Endothelial cell (in vitro differentiated cells): ENCODE data around the gene KLHL24. TPM values are rescaled to one million over a fixed set of nuclear protein-coding genes. Genes with fewer than 3 reads are reported as not detected.
"Not testable (repeated sequence)": the region's sequence is repeated elsewhere in the genome, so short reads cannot be mapped to it uniquely, and the experiment has no call there.

ENCODE experiments used
- DNase-seq: peaks from one replicate; pipeline ENCODE4 v3.0.0; 2021; ENCODE audit warnings: low spot score
- H3K27ac Mint-ChIP-seq: one replicate; pipeline ENCODE4 v1.8.0; 2021; ENCODE audit warnings: mixed read lengths, inconsistent platforms; ENCODE audit not compliant: unreplicated experiment
- H3K27me3 Mint-ChIP-seq: one replicate; pipeline ENCODE4 v1.8.0; 2021; ENCODE audit warnings: mild to moderate bottlenecking, moderate library complexity, mixed read lengths, inconsistent platforms; ENCODE audit not compliant: unreplicated experiment
- H3K36me3 Mint-ChIP-seq: one replicate; pipeline ENCODE4 v1.8.0; 2021; ENCODE audit warnings: mild to moderate bottlenecking, low read depth, mixed read lengths, inconsistent platforms; ENCODE audit not compliant: unreplicated experiment
- H3K4me1 Mint-ChIP-seq: one replicate; pipeline ENCODE4 v1.8.0; 2021; ENCODE audit warnings: mild to moderate bottlenecking, mixed read lengths, inconsistent platforms; ENCODE audit not compliant: unreplicated experiment
- H3K4me3 Mint-ChIP-seq: one replicate; pipeline ENCODE4 v1.8.0; 2021; ENCODE audit warnings: mild to moderate bottlenecking, mixed read lengths, inconsistent platforms; ENCODE audit not compliant: unreplicated experiment
- H3K9me3 Mint-ChIP-seq: one replicate; pipeline ENCODE4 v1.8.0; 2021; ENCODE audit warnings: mixed read lengths, inconsistent platforms; ENCODE audit not compliant: unreplicated experiment
- total RNA-seq: library from RNA; stranded (reverse); fragmentation: NEBNext Ultra II Directional; extraction: Animal tissue kit (Norgen Biotek cat#: 25700); gene quantifications from one replicate; pipeline ENCODE4 v1.2.1, GENCODE V29; 2021; ENCODE audit not compliant: unreplicated experiment
- TF ChIP-seq, protein P1 (sequence below): fragments of 200-600 bp; sonication (generic); IDR thresholded peaks from one replicate; pipeline ENCODE4 v1.5.0; 2021; ENCODE audit warnings: antibody characterized with exemption; ENCODE audit not compliant: unreplicated experiment

Gene KLHL24
- total RNA-seq, 1 donor from 2014 or later, result 50.9 TPM

DNA sequence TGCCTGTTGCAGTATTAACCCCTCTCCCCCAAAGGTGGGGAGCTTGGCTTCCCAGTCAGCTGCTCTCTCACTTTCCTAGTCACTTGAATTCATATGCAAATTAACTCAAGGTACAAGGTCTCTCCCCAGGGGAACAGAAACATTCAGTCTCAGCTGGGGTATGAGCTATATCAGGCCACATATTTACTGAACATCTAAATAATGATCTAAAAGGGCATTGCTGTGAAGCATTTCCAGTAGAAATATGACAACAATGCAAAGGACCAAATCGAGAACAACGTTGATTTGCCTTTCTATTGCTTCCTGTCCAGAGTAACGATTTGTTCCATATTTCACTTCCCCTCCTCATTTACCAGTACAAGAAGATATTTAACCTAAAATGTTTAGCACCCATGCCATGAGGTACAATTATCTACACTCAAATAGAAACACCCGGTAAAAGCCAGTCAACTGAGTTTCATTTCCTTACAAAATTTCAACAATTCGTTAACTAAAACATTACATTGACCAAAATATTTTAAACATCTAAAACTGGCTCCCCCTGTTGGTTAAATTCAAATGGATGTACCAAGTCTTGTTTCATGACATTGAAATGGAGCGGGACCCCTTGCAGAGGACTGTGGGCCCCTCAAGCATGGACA is 43.4 kb upstream of the KLHL24 start:
- DNase-seq, result no peak
- Mint-ChIP-seq H3K4me3 (no peak overlapping the region), H3K9me3 (no peaks in the 10 kb centered on the region), H3K27ac (no peak overlapping the region), H3K36me3 (peaks cover 8% of the 10 kb centered on the region), H3K27me3 (peaks cover 5% of the 10 kb centered on the region), H3K4me1 (peaks cover 7% of the 10 kb centered on the region)
- TF ChIP-seq, protein P1, sequence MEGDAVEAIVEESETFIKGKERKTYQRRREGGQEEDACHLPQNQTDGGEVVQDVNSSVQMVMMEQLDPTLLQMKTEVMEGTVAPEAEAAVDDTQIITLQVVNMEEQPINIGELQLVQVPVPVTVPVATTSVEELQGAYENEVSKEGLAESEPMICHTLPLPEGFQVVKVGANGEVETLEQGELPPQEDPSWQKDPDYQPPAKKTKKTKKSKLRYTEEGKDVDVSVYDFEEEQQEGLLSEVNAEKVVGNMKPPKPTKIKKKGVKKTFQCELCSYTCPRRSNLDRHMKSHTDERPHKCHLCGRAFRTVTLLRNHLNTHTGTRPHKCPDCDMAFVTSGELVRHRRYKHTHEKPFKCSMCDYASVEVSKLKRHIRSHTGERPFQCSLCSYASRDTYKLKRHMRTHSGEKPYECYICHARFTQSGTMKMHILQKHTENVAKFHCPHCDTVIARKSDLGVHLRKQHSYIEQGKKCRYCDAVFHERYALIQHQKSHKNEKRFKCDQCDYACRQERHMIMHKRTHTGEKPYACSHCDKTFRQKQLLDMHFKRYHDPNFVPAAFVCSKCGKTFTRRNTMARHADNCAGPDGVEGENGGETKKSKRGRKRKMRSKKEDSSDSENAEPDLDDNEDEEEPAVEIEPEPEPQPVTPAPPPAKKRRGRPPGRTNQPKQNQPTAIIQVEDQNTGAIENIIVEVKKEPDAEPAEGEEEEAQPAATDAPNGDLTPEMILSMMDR, result peak; percentile 22

DNA sequence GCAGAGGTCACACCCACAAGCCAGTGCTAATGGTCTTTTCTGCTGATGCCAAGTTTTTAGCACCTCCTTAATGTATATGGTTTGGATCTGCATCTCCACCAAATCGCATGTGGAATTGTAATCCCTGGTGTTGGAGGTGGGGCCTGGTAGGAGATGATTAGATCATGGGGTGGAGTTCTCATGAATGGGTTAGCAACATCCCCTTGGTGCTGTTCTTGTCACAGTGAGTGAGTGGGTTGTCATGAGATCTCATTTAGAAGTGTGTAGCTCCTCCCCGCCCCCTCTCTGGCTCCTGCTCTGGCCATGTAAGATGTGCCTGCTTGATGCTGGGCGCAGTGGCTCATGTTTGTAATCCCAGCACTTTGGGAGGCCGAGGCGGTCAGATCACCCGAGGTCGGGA is 42.6 kb upstream of the KLHL24 start:
- H3K27me3 Mint-ChIP-seq, result peaks cover 5% of the 10 kb centered on the region
- no peaks in the 10 kb centered on the region for H3K9me3 Mint-ChIP-seq
- no peak overlapping the region for H3K4me3 Mint-ChIP-seq
- no peak for DNase-seq
- no peak overlapping the region for H3K27ac Mint-ChIP-seq
- peaks cover 5% of the 10 kb centered on the region for H3K36me3 Mint-ChIP-seq
- peaks cover 2% of the 10 kb centered on the region for H3K4me1 Mint-ChIP-seq
- TF ChIP-seq, protein P1, result no peak

DNA sequence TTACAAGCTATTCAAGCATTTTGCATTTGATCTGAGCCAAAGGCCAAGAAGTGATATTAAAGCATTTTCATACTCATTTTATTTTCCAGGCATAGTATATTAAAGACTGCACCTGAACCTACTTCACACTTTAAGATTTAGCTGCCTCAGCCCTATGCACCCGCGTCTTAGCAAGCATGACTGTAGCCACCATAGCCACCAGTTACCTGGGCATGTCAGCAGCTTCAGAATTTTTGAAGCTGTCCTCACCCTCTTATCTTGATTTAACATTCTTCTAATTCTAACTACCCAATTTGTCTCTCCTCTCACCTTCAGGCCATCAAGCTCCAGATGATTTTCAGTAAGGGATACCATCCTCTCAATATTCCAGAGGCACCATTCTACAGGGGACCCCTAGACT is 40.8 kb upstream of the KLHL24 start:
- peaks cover 5% of the 10 kb centered on the region for H3K27me3 Mint-ChIP-seq
- no peaks in the 10 kb centered on the region for H3K9me3 Mint-ChIP-seq
- no peak for DNase-seq
- TF ChIP-seq, protein P1, result no peak
- H3K27ac Mint-ChIP-seq, result no peak overlapping the region
- H3K36me3 Mint-ChIP-seq, result peaks cover 5% of the 10 kb centered on the region
- H3K4me1 Mint-ChIP-seq, result no peaks in the 10 kb centered on the region
- H3K4me3 Mint-ChIP-seq, result no peak overlapping the region

GRCh38 chr3:183597959-183598358 is 37.5 kb upstream of the KLHL24 start:
- no peak for DNase-seq
- H3K9me3 Mint-ChIP-seq, result no peaks in the 10 kb centered on the region
- peaks cover 1% of the 10 kb centered on the region for H3K27me3 Mint-ChIP-seq
- no peak overlapping the region for H3K27ac Mint-ChIP-seq
- peaks cover 5% of the 10 kb centered on the region for H3K36me3 Mint-ChIP-seq
- no peaks in the 10 kb centered on the region for H3K4me1 Mint-ChIP-seq
- TF ChIP-seq, protein P1, result no peak
- no peak overlapping the region for H3K4me3 Mint-ChIP-seq

DNA sequence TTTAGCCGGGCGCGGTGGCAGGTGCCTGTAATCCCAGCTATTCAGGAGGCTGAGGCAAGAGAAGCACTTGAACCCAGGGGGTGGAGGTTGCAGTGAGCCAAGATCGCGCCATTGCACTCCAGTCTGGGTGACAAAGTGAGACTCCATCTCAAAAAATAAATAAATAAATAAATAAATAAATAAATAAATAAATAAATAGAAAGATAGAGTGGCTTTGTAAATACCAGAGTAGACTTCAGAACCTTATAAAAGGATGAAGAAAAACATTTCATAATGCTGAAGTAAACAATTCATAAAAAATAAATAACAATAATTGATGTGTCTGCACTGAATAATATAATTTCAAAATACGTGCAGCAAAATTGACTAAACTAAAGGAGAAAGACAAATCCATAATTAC is 24.1 kb upstream of the KLHL24 start:
- not testable (repeated sequence) for H3K27me3 Mint-ChIP-seq, H3K4me1 Mint-ChIP-seq

More for the DNA sequence above, 24.1 kb upstream of the KLHL24 start:
- DNase-seq, H3K4me3 Mint-ChIP-seq, H3K36me3 Mint-ChIP-seq, H3K27ac Mint-ChIP-seq, H3K9me3 Mint-ChIP-seq: not testable (repeated sequence)
